H9 (cell line): ENCODE data around the gene KCNH1. TPM values are rescaled to one million over a fixed set of nuclear protein-coding genes. Genes with fewer than 3 reads are reported as not detected.

Experiments used
- DNase-seq: peaks from one replicate; pipeline ENCODE4 v3.0.0-alpha.2; 2017
- H2AFZ ChIP-seq: one replicate; pipeline ENCODE4 v1.6.1; 2013; ENCODE audit warnings: mild to moderate bottlenecking, low read length, control low read depth, moderate library complexity
- H2AK5ac ChIP-seq: 2 replicates; pipeline ENCODE4 v1.6.1; 2013; ENCODE audit warnings: low read length, control low read depth, mixed read lengths; ENCODE audit not compliant: insufficient read length
- H2BK120ac ChIP-seq: one replicate; pipeline ENCODE4 v1.6.1; 2013; ENCODE audit warnings: low read depth, mild to moderate bottlenecking, low read length, control low read depth, inconsistent platforms; ENCODE audit not compliant: poor library complexity, severe bottlenecking
- H2BK12ac ChIP-seq: 2 replicates; pipeline ENCODE4 v1.6.1; 2013; ENCODE audit warnings: low read length, control low read depth, mixed read lengths, low read depth; ENCODE audit not compliant: insufficient read length
- H2BK15ac ChIP-seq: 2 replicates; pipeline ENCODE4 v1.6.1; 2013; ENCODE audit warnings: low read depth, low read length, control low read depth
- H2BK20ac ChIP-seq: one replicate; pipeline ENCODE4 v1.6.1; 2013; ENCODE audit warnings: low read depth, mild to moderate bottlenecking, low read length, control low read depth, inconsistent platforms; ENCODE audit not compliant: poor library complexity, severe bottlenecking
- H2BK5ac ChIP-seq: 2 replicates; pipeline ENCODE4 v1.6.1; 2013; ENCODE audit warnings: low read length, control low read depth, mixed read lengths; ENCODE audit not compliant: insufficient read length
- H3K14ac ChIP-seq: 2 replicates; pipeline ENCODE4 v1.6.1; 2013; ENCODE audit warnings: low read length, control low read depth; ENCODE audit not compliant: insufficient read depth
- H3K18ac ChIP-seq: 2 replicates; pipeline ENCODE4 v1.6.1; 2013; ENCODE audit warnings: low read depth, mild to moderate bottlenecking, mixed read lengths, low read length, control low read depth; ENCODE audit not compliant: insufficient read length
- H3K23ac ChIP-seq: 2 replicates; pipeline ENCODE4 v1.6.1; 2013; ENCODE audit warnings: low read length, control low read depth, mixed read lengths, low read depth; ENCODE audit not compliant: insufficient read length
- H3K23me2 ChIP-seq: 2 replicates; pipeline ENCODE4 v1.6.1; 2013; ENCODE audit warnings: low read depth, mild to moderate bottlenecking, mixed read lengths, low read length, control low read depth; ENCODE audit not compliant: insufficient read length, poor library complexity, severe bottlenecking
- H3K27ac ChIP-seq: 2 replicates; pipeline ENCODE4 v1.5.1; 2013; ENCODE audit warnings: low read length, control low read depth, mixed read lengths, low read depth; ENCODE audit not compliant: insufficient read length
- H3K27me3 ChIP-seq: 2 replicates; pipeline ENCODE4 v1.6.1; 2013; ENCODE audit warnings: low read length, control low read depth, inconsistent platforms; ENCODE audit not compliant: insufficient read depth
- H3K4ac ChIP-seq: 2 replicates; pipeline ENCODE4 v1.6.1; 2013; ENCODE audit warnings: low read depth, mild to moderate bottlenecking, control low read depth, inconsistent platforms, low read length, moderate library complexity
- H3K4me1 ChIP-seq: 2 replicates; pipeline ENCODE4 v1.6.1; 2013; ENCODE audit warnings: low read length, control low read depth, inconsistent platforms; ENCODE audit not compliant: insufficient read depth
- H3K4me2 ChIP-seq: 2 replicates; pipeline ENCODE4 v1.6.1; 2013; ENCODE audit warnings: low read length, control low read depth, mixed read lengths; ENCODE audit not compliant: insufficient read length, insufficient read depth
- H3K56ac ChIP-seq: 2 replicates; pipeline ENCODE4 v1.6.1; 2013; ENCODE audit warnings: low read depth, mild to moderate bottlenecking, mixed read lengths, low read length, control low read depth; ENCODE audit not compliant: insufficient read length
- H3K79me1 ChIP-seq: 2 replicates; pipeline ENCODE4 v1.6.1; 2013; ENCODE audit warnings: low read depth, mild to moderate bottlenecking, moderate library complexity, low read length, control low read depth, inconsistent platforms; ENCODE audit not compliant: insufficient read depth, poor library complexity, severe bottlenecking
- H3K79me2 ChIP-seq: 2 replicates; pipeline ENCODE4 v1.6.1; 2013; ENCODE audit warnings: low read length, control low read depth, inconsistent platforms; ENCODE audit not compliant: insufficient read depth
- H3K9ac ChIP-seq: 2 replicates; pipeline ENCODE4 v1.6.1; 2013; ENCODE audit warnings: low read length, control low read depth, mixed read lengths; ENCODE audit not compliant: insufficient read length; ENCODE audit errors: extremely low read depth
- H3K9me3 ChIP-seq: one replicate; pipeline ENCODE4 v1.6.1; 2013; ENCODE audit warnings: low read depth, low read length, inconsistent platforms; ENCODE audit not compliant: control insufficient read depth
- H3T11ph ChIP-seq: one replicate; pipeline ENCODE4 v1.6.1; 2013; ENCODE audit warnings: mild to moderate bottlenecking, low read length, control low read depth, inconsistent platforms
- H4K20me1 ChIP-seq: one replicate; pipeline ENCODE4 v1.6.1; 2013; ENCODE audit not compliant: control insufficient read depth, insufficient read length, insufficient read depth
- H4K5ac ChIP-seq: 2 replicates; pipeline ENCODE4 v1.6.1; 2013; ENCODE audit warnings: low read depth, mild to moderate bottlenecking, mixed read lengths, low read length, control low read depth; ENCODE audit not compliant: insufficient read length
- H4K8ac ChIP-seq: replicated peaks from 2 replicates; pipeline ENCODE4 v1.6.1; 2013; ENCODE audit warnings: low read length, control low read depth, mixed read lengths, low read depth; ENCODE audit not compliant: insufficient read length
- H4K91ac ChIP-seq: 2 replicates; pipeline ENCODE4 v1.6.1; 2013; ENCODE audit warnings: low read depth, mild to moderate bottlenecking, moderate library complexity, mixed read lengths, low read length, control low read depth; ENCODE audit not compliant: insufficient read length
- H3K27ac Mint-ChIP-seq, 3 experiments: 2 replicates in 2 of 3; 3 replicates in 1 of 3; pipeline ENCODE4 v1.8.0; 2020 to 2021; ENCODE audit warnings: mixed read lengths in 3 of 3, mild to moderate bottlenecking in 1 of 3, moderate library complexity in 1 of 3
- H3K27me3 Mint-ChIP-seq: 2 replicates; pipeline ENCODE4 v1.8.0; 2021; ENCODE audit warnings: low read depth, mild to moderate bottlenecking, moderate library complexity, mixed read lengths
- H3K36me3 Mint-ChIP-seq, 3 experiments: 2 replicates in 2 of 3; 3 replicates in 1 of 3; pipeline ENCODE4 v1.8.0; 2020 to 2021; ENCODE audit warnings: low read depth in 3 of 3, mixed read lengths in 3 of 3; ENCODE audit not compliant: insufficient read depth in 1 of 3
- H3K4me1 Mint-ChIP-seq, 2 experiments: 2 replicates each; pipeline ENCODE4 v1.8.0; 2020; ENCODE audit warnings: mixed read lengths in 2 of 2
- H3K4me3 Mint-ChIP-seq, 2 experiments: 2 replicates in 1 of 2; 3 replicates in 1 of 2; pipeline ENCODE4 v1.8.0; 2020 to 2021; ENCODE audit warnings: mild to moderate bottlenecking in 2 of 2, mixed read lengths in 2 of 2, moderate library complexity in 1 of 2
- H3K9me3 Mint-ChIP-seq, 2 experiments: 2 replicates in 1 of 2; 3 replicates in 1 of 2; pipeline ENCODE4 v1.8.0; 2020; ENCODE audit warnings: mild to moderate bottlenecking in 2 of 2, mixed read lengths in 2 of 2, moderate library complexity in 1 of 2
- total RNA-seq: library from RNA; stranded (reverse); gene quantifications from 2 replicates; pipeline ENCODE4 v1.2.1, GENCODE V29; 2021
- TF ChIP-seq, protein P1 (sequence below): fragments of 200-600 bp; sonication (generic); conservative IDR thresholded peaks from 3 replicates; pipeline ENCODE4 v1.8.0; 2021; ENCODE audit warnings: antibody characterized with exemption, mild to moderate bottlenecking

The KCNH1 gene
- total RNA-seq, 1 experiment from 2014 or later: 0.11 TPM

DNA sequence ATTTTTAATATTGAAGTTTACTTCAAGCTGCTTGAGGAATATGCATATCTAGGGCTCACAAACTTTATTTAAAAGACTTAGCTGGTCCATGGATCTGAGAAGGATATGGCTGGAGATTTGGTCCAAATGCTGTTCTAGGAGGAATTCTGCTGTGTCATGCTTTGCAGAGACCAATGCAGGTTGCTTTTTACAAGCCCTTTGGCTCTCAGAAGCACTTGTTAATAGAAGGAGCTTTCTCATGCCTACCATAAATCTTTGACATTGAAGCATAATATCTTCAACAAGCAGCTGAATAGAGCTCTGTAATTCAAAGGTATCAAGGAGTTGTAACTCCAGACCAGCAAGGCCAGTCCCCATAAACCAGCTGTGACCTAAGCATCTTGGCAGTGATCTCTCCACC, 506.2 kb downstream of the KCNH1 start:
- Histone ChIP-seq H3K14ac (no peak overlapping the region), H3K4ac (no peak overlapping the region), H3K9ac (no peak overlapping the region), H4K91ac (no peak overlapping the region), H2AK5ac (no peak overlapping the region), H3K9me3 (no peaks in the 10 kb centered on the region), H3K56ac (no peak overlapping the region), H4K20me1 (no peaks in the 10 kb centered on the region), H3T11ph (no peak overlapping the region), H2BK20ac (no peak overlapping the region), H3K79me1 (no peaks in the 10 kb centered on the region), H3K79me2 (no peaks in the 10 kb centered on the region), H4K5ac (no peak overlapping the region), H4K8ac (no peak overlapping the region), H2BK15ac (no peak overlapping the region), H2AFZ (no peak overlapping the region), H2BK120ac (no peak overlapping the region), H3K27ac (no peak overlapping the region), H3K18ac (no peak overlapping the region), H2BK12ac (no peak overlapping the region), H3K4me2 (no peak overlapping the region), H2BK5ac (no peak overlapping the region), H3K23ac (no peak overlapping the region), H3K23me2 (no peaks in the 10 kb centered on the region), H3K27me3 (no peaks in the 10 kb centered on the region), H3K4me1 (no peaks in the 10 kb centered on the region)
- DNase-seq: no peak
- no peaks in the 10 kb centered on the region for H3K4me1 Mint-ChIP-seq
- no peaks in the 10 kb centered on the region for H3K9me3 Mint-ChIP-seq
- H3K36me3 Mint-ChIP-seq: no peaks in the 10 kb centered on the region
- TF ChIP-seq, protein P1, sequence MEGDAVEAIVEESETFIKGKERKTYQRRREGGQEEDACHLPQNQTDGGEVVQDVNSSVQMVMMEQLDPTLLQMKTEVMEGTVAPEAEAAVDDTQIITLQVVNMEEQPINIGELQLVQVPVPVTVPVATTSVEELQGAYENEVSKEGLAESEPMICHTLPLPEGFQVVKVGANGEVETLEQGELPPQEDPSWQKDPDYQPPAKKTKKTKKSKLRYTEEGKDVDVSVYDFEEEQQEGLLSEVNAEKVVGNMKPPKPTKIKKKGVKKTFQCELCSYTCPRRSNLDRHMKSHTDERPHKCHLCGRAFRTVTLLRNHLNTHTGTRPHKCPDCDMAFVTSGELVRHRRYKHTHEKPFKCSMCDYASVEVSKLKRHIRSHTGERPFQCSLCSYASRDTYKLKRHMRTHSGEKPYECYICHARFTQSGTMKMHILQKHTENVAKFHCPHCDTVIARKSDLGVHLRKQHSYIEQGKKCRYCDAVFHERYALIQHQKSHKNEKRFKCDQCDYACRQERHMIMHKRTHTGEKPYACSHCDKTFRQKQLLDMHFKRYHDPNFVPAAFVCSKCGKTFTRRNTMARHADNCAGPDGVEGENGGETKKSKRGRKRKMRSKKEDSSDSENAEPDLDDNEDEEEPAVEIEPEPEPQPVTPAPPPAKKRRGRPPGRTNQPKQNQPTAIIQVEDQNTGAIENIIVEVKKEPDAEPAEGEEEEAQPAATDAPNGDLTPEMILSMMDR: no peak
- no peaks in the 10 kb centered on the region for H3K27me3 Mint-ChIP-seq
- H3K27ac Mint-ChIP-seq: no peak overlapping the region
- H3K4me3 Mint-ChIP-seq: no peak overlapping the region

Other genes with a start within 250 kb of the KCNH1 start
- gene RCOR3, start 125.2 kb upstream of the KCNH1 start, total RNA-seq: 37.2 and 37.6 TPM in 2 replicates
- gene TRAF5, start 192.7 kb upstream of the KCNH1 start, total RNA-seq: 16.8 and 19.1 TPM in 2 replicates